Epithelial cell of esophagus (primary cell): ENCODE results near the gene PRDM16.

Source experiments
- DNase-seq: peaks from one replicate; pipeline ENCODE4 v3.0.0; 2010; ENCODE audit warnings: low read depth
- H3K4me3 ChIP-seq: 2 replicates; pipeline ENCODE4 v1.5.1; 2011; ENCODE audit warnings: mild to moderate bottlenecking, low read length, control low read depth
- CTCF ChIP-seq: IDR thresholded peaks from 2 replicates; pipeline ENCODE4 v1.5.1; 2011; ENCODE audit warnings: low read depth, mild to moderate bottlenecking, low read length, control low read depth, inconsistent platforms; ENCODE audit not compliant: insufficient read depth; ENCODE audit errors: missing control alignments

The PRDM16 gene

GRCh38 chr1:3192825-3193224 lies 123.8 kb downstream of the PRDM16 start:
- no peak for DNase-seq
- H3K4me3 ChIP-seq = no peak overlapping the region
- no peak for TF ChIP-seq CTCF

- TF ChIP-seq CTCF = no peak
- no peak for DNase-seq
- no peak overlapping the region for H3K4me3 ChIP-seq
Observed at GRCh38 chr1:3193811-3194210, 124.8 kb downstream of the PRDM16 start.

GRCh38 chr1:3194760-3195479 lies 125.9 kb downstream of the PRDM16 start:
- no peak for TF ChIP-seq CTCF
- no peak overlapping the region for H3K4me3 ChIP-seq
- DNase-seq = no peak

- no peak for DNase-seq
- H3K4me3 ChIP-seq = no peak overlapping the region
- no peak for TF ChIP-seq CTCF
Observed at GRCh38 chr1:3195480-3195815, 126.4 kb downstream of the PRDM16 start.

- H3K4me3 ChIP-seq = no peak overlapping the region
- no peak for TF ChIP-seq CTCF
- DNase-seq = no peak
Observed at GRCh38 chr1:3195966-3196515, 127.0 kb downstream of the PRDM16 start.

GRCh38 chr1:3196577-3197245 lies 127.7 kb downstream of the PRDM16 start:
- no peak overlapping the region for H3K4me3 ChIP-seq
- no peak for DNase-seq
- no peak for TF ChIP-seq CTCF
